HepG2 (cell line): ENCODE data around the gene OR2W1. TPM values are rescaled to one million over a fixed set of nuclear protein-coding genes. Genes with fewer than 3 reads are reported as not detected.

ENCODE experiments used
- AGO1 ChIP-seq: fragments of 200-400 bp; formaldehyde crosslinking; IDR thresholded peaks from 2 replicates; pipeline ENCODE4 v1.6.1; 2017; ENCODE audit warnings: mild to moderate bottlenecking, low read depth, low read length, moderate library complexity; ENCODE audit not compliant: poor library complexity, severe bottlenecking
- ARID4A ChIP-seq: sonication (generic); formaldehyde crosslinking; IDR thresholded peaks from 2 replicates; pipeline ENCODE4 v1.5.0; 2020; ENCODE audit warnings: mild to moderate bottlenecking, missing genetic modification reagents, borderline replicate concordance
- ATF3 ChIP-seq: sonication (generic); formaldehyde crosslinking; IDR thresholded peaks from 2 replicates; pipeline ENCODE4 v1.4.0; 2020; ENCODE audit warnings: missing genetic modification reagents
- EP300 ChIP-seq, 3 experiments: sonication (generic) in 1 of 3; formaldehyde crosslinking in 1 of 3; IDR thresholded peaks; 2 replicates each; pipeline versions ENCODE4 v1.5.1 to v1.6.1; 2011 to 2020; ENCODE audit warnings: low read depth in 2 of 3, low read length in 2 of 3, borderline replicate concordance in 1 of 3, improper control_type of control experiment in 1 of 3, mild to moderate bottlenecking in 1 of 3, missing genetic modification reagents in 1 of 3, moderate library complexity in 1 of 3
- HBP1 ChIP-seq: IDR thresholded peaks from 2 replicates; pipeline ENCODE4 v1.6.1; 2016; ENCODE audit warnings: low read depth, control low read depth
- HIVEP1 ChIP-seq: sonication (generic); formaldehyde crosslinking; IDR thresholded peaks from 2 replicates; pipeline ENCODE4 v1.4.0; 2020; ENCODE audit warnings: mild to moderate bottlenecking, missing genetic modification reagents
- NFE2L2 ChIP-seq: fragments of 150-350 bp; IDR thresholded peaks from 2 replicates; pipeline ENCODE4 v1.6.1; 2014; ENCODE audit warnings: low read length
- SP140L ChIP-seq: sonication (generic); formaldehyde crosslinking; IDR thresholded peaks from 2 replicates; pipeline ENCODE4 v1.4.0; 2020; ENCODE audit warnings: missing genetic modification reagents, borderline replicate concordance
- ZBTB14 ChIP-seq: sonication (generic); formaldehyde crosslinking; IDR thresholded peaks from 2 replicates; pipeline ENCODE4 v1.4.0; 2020; ENCODE audit warnings: missing genetic modification reagents
- ZFP37 ChIP-seq: sonication (generic); formaldehyde crosslinking; IDR thresholded peaks from 2 replicates; pipeline ENCODE4 v1.4.0; 2020; ENCODE audit warnings: missing genetic modification reagents, borderline replicate concordance
- ZMAT3 ChIP-seq: sonication (generic); formaldehyde crosslinking; conservative IDR thresholded peaks from 2 replicates; pipeline ENCODE4 v1.7.0; 2021; ENCODE audit warnings: missing genetic modification reagents
- ZNF275 ChIP-seq: sonication (generic); formaldehyde crosslinking; IDR thresholded peaks from 2 replicates; pipeline ENCODE4 v1.8.0; 2022; ENCODE audit warnings: missing genetic modification reagents, mild to moderate bottlenecking, inconsistent platforms, borderline replicate concordance
- ZNF281 ChIP-seq: sonication (generic); formaldehyde crosslinking; IDR thresholded peaks from 2 replicates; pipeline ENCODE4 v1.4.0; 2020; ENCODE audit warnings: missing genetic modification reagents, borderline replicate concordance
- ZNF891 ChIP-seq: sonication (generic); formaldehyde crosslinking; IDR thresholded peaks from 2 replicates; pipeline ENCODE4 v1.5.0; 2020; ENCODE audit warnings: mild to moderate bottlenecking, missing genetic modification reagents
- polyA plus RNA-seq, 8 experiments: library from polyadenylated mRNA; depleted of rRNA in 3 of 8; stranded (reverse) in 7 of 8; unstranded in 1 of 8; fragments of >200 nt; fragmentation: Illumina TruSeq in 4 of 8; extraction: Trizol in 4 of 8; gene quantifications; 2 replicates each; pipeline versions ENCODE4 v1.2.1 to v1.2.3, GENCODE V29; 2011 to 2016; ENCODE audit warnings: low read depth in 4 of 8, missing spikeins in 1 of 8, mixed read lengths in 1 of 8; ENCODE audit not compliant: insufficient read depth in 1 of 8
- total RNA-seq, 5 experiments: library from RNA; depleted of rRNA; stranded (reverse); fragments of >200 nt; fragmentation: Illumina TruSeq; extraction: Trizol; gene quantifications; 2 replicates each; pipeline ENCODE4 v1.2.3, GENCODE V29; 2016; ENCODE audit warnings: low read depth in 1 of 5

The OR2W1 gene
- total and polyA plus RNA-seq, 2 of the 13 experiments (the other 11 are each of a cell fraction or from before 2014, with no cell fraction given), result not detected

GRCh38 chr6:29016559-29017427 lies 28.2 kb downstream of the OR2W1 start (continued):
- TF ChIP-seq ZNF281 (CRISPR knock-in tag), result no peak; the same call in 1 of the 2 replicates
- peak; percentile 59; the same call in 1 of the 2 replicates for TF ChIP-seq ARID4A
- TF ChIP-seq AGO1, result no peak
- peak; percentile 75; the same call in 1 of the 2 replicates for TF ChIP-seq ZNF891 (CRISPR knock-in tag)
- no peak for TF ChIP-seq SP140L
- no peak; the same call in 1 of the 2 replicates for TF ChIP-seq ZMAT3 (CRISPR knock-in tag)
- no peak for TF ChIP-seq EP300 (IDR thresholded peaks at IDR 0.05; ENCODE audit: low read depth in 2 of 2, low read length in 2 of 2)
- no peak; the same call in 1 of the 2 replicates for TF ChIP-seq EP300 (CRISPR knock-in tag; IDR thresholded peaks at IDR 0.05; ENCODE audit: borderline replicate concordance)
- peak; percentile 70; the same call in 1 of the 2 replicates for TF ChIP-seq ZNF275
- TF ChIP-seq HBP1 (CRISPR knock-in tag), result 0 out of 2 replicates have a peak, but pooled peaks have one; percentile 8
- TF ChIP-seq ZFP37 (CRISPR knock-in tag), result 0 out of 2 replicates have a peak, but pooled peaks have one; percentile 27
- TF ChIP-seq ATF3 (CRISPR knock-in tag), result no peak; the same call in 1 of the 2 replicates
- TF ChIP-seq HIVEP1, result peak; percentile 77
- TF ChIP-seq ZBTB14 (CRISPR knock-in tag), result peak; percentile 37
- no peak for TF ChIP-seq NFE2L2
